Forelimb muscle (tissue), 1 donor: Measurements from ENCODE around the gene TMIE. TPM values are rescaled to one million over a fixed set of nuclear protein-coding genes. Genes with fewer than 3 reads are reported as not detected.
"Not testable (repeated sequence)": the region's sequence is repeated elsewhere in the genome, so short reads cannot be mapped to it uniquely, and the experiment has no call there.

Experiments
- DNase-seq: peaks from one replicate; pipeline ENCODE4 v3.0.0-alpha.2; 2013; ENCODE audit warnings: low read depth
- polyA plus RNA-seq: library from polyadenylated mRNA; unstranded; fragments of 120-200 nt; gene quantifications from one replicate; pipeline ENCODE4 v1.2.1, GENCODE V29; 2013; ENCODE audit not compliant: insufficient read length

The TMIE gene
- polyA plus RNA-seq, 1 donor = 1.2 TPM

DNA sequence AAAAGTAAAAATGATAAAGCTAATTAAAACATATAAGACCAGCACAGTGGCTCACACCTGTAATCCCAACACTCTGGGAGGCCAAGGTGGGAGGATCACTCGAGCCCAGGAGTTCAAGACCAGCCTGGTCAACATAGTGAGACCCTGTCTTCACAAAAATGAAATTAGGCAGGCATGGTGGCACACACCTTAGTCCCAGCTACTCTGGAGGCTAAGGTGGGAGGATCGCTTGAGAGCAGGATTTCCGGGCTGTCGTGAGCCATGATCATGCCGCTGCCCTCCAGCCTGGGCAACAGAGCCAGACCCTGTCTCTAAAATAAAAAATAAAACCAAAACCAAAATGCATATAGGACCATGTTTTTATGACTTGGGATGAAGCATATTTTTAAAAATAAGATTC, 21.3 kb downstream of the TMIE start:
- no peak for DNase-seq

DNA sequence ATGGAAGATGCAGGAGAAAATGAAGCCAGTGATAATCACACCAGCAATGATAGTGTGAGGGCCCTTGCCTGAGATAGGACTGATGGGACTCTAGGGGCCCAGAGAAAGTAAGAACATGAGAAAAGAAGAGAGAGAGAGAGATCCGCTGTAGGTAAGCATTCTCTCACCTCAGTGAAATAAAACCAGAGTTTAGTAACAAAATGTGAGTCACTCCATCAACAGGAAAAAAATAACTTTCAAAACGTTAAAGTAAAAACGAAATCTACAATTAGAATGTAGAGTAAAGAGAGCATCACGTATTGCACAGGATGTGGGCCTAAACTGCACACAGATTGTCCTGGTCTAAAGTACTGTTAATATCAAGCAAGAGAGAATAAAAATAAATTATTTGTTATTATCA, 23.2 kb downstream of the TMIE start:
- DNase-seq = no peak

GRCh38 chr3:46725621-46726314, 24.6 kb downstream of the TMIE start:
- no peak for DNase-seq

- DNase-seq = no peak
These were observed 27.8 kb downstream of the TMIE start for GRCh38 chr3:46729038-46729437.

DNA sequence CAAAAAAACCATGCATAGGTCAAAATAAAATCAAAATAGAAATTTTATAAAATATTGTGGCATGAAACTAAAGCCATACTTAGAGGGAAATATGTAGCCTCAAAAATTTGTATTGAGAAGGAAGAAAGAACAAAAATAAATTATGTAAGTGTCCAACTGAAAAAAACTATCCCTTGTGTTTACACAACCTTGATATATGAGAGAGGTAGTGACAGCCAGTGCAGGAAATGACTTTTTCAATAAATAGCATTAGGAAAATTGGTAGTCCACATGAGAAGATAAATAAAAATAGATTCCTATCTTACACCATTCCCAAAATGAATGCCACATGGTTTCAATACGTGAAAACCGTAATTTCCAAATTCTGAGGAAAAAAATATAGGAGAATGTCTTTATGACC, 29.6 kb downstream of the TMIE start:
- no peak for DNase-seq

GRCh38 chr3:46731795-46732194, 30.6 kb downstream of the TMIE start:
- DNase-seq = no peak

GRCh38 chr3:46733026-46733800, 32.0 kb downstream of the TMIE start:
- no peak for DNase-seq

GRCh38 chr3:46734773-46735172, 33.6 kb downstream of the TMIE start:
- DNase-seq = no peak

GRCh38 chr3:46736006-46736872, 35.0 kb downstream of the TMIE start:
- no peak for DNase-seq

DNA sequence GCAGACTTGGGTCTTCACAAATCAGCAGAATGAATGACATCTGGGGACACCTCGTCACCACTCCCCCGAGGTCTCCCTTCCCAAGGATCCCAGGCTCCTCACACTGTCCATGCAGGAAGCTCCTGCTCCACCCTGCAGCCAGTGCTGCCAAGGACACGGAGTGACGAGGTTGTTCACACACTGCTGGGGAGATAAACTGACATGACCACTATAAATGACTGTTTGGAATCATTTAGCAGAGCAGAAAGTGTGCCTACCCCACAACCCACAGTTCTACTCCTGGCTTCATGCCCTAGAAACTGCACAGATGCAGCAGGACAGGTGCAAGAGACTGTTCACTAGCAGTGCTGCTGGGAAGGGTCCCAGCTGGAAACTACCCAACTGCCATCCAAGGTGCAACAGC, 36.1 kb downstream of the TMIE start:
- no peak for DNase-seq

DNA sequence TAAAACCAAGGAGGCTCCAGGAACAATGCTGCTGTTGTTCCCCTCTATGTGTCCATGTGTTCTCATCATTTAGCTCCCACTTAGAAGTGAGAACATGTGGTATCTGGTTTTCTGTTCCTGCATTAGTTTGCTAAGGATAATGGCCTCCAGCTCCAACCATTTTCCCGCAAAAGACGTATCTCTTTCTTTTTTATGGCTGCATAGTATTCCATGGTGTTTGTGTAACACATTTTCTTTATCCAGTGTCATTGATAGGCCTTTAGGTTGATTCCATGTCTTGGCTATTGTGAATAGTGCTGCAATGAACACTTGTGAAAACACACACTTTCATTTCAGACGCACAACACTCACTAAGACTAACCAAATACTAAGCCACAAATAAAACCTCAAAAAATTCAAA, 38.4 kb downstream of the TMIE start:
- DNase-seq = not testable (repeated sequence)

DNA sequence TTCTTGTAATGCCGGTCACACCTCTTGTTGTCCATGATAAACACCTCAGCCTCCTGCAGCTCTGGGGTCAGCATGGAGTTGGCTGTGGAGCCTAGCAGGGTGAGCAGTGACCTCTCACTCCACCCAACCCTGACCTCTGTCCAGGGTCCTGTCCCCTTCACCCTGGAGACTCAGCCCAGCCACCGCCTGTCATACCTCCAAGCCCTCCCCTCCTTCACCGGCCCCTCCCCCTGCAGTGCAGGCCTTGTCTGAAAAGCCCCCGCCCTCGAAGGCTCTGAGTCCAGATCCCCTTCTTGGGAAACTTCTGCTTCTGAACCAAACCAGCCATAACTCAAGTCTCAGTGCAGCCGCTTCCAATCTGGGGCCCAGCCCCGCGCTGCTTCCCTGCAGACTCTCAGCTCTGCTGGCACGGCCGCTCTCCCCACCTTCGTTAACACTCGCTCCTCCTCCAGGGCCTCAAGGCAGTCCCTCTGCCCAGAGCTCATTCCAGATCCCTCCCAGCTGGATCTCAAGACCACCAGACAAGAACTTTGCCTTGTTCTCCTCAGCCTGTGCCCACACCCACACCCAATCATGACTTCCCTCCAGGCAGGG, 41.9 kb downstream of the TMIE start:
- DNase-seq = no peak

DNA sequence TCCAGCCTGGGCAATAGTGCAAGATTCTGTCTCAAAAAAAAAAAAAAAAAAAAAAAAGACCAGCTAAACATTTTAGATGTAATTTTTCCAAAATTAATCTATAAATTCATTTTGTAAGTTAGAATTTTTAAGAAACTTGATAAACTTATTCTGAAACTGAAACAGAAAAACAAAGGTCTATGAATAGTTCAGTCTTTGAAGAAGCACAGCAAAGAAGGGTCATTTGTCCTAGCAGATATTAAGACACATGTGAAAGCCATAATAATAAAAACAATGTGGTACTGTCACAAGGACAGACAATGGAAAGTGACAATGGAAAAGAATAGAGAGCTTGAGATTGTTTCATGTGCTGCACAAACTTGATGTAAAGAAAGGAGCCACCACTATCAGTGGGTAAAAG, 45.5 kb downstream of the TMIE start:
- DNase-seq = no peak

- DNase-seq = no peak
These were observed 47.0 kb downstream of the TMIE start for GRCh38 chr3:46748170-46748569.

GRCh38 chr3:46749129-46749528, 47.9 kb downstream of the TMIE start:
- DNase-seq = no peak

DNA sequence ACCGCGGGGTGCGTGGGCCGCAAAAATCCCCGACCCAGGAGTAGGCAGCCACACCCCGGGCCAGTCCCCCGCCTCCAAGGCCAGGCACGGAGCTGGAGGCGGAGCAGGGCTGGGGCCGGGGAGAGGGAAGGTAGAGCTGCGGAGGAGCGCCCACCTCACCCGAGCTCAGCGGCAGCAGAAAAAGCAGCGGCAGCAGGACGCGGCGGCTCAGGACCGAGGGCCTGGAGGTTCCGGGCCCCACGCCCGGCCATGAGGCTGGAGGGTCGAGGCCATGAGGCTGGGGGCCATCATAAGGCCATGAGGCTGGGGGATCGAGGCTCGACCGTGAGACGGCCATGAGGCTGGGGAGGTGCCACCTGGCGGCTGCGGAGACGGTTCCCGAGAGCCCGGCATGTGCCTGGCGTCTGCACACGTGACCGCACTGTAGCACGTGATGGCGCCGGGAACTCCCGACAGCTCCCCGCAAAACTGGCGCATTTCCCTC, 49.4 kb downstream of the TMIE start:
- DNase-seq = no peak

DNA sequence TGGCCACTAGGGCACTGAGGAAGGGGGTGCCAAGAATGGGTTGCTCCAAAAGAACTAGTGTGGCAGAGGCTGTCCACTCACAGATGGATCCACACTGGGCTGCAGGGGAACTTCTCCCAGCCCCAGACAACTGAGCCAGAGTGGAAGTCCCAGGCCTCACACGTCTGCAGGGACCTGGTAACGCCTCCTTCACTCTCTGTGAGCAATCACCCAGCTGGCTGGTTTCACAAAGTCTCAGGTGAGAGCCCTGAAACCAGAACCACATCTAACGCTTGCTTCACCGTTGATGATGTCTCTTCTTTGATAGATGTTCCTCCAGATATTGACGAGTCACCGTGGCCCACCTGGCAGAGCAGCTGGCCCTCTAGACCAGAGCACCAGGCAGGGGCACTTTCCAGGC, 51.9 kb downstream of the TMIE start:
- DNase-seq = not testable (repeated sequence)

- no peak for DNase-seq
These were observed 54.5 kb downstream of the TMIE start for GRCh38 chr3:46755646-46756045.

DNA sequence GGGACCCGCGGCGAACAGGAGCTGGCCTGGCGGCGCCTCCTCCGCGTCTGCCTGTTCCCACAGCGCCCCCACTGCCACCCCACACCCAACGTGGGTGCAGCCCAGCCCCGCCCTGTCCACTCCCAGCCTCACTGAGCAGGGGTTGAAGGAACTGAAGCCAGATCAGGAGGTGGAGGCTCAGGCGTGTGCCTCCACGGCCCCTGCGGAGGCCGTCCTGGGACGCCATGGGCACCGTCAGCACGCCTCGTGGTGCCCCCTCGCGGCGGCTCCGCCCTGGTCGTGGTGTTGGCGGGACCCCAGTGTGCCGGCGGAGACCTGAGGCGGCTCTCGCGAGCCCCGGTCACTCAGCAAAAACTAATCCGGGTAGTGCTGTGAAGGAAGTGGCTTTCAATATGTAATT, 55.5 kb downstream of the TMIE start:
- DNase-seq = no peak

DNA sequence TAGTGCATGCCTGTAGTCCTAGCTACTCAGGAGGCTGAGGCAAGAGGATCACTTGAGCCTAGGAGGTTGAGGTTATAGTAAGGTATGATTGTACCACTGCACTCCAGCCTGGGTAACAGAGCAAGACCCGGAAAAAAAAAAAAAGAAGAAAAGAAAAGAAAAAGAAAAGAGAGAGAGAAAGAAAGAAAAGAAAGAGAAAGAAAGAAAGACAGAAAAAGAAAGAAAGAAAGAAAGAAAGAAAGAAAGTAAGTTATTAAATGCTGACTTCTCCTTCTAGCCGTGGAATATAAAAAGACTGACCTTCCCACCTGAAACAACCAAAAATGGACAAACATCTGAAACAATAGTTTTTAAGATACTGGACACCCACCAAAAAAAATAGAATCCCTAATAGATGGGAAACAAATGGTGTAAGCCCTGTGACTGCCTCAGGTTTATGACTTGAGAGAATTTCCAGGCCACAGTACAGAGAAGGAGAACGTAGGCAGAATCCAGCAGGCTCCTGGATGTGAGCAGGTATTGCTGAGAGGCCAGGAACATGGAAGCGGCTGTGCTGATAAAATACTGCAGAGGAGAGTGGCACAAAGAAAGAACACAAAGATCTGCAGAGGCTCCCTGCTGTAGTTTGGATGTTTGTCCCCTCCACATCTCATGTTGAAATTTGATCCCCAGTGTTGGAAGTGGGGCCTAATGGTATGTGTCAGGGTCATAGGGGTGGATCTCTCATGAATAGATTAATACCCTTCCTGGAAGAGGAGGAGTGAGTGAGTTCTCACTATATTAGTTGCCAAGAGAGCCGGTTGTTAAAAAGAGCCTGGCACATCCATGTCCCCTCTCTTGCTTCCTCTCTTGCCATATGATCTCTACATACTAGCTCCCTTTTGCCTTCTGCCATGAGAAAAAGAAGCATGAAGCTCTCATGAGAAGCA, 58.3 kb downstream of the TMIE start:
- DNase-seq = no peak
